HFFc6 (cell line): Measurements from ENCODE around the gene EIF3M. TPM values are rescaled to one million over a fixed set of nuclear protein-coding genes. Genes with fewer than 3 reads are reported as not detected.

ENCODE experiments used
- DNase-seq: peaks from one replicate; pipeline ENCODE4 v3.0.0-alpha.2; 2018
- H3K27ac Mint-ChIP-seq: 2 replicates; pipeline ENCODE4 v1.8.0; 2020; ENCODE audit warnings: mild to moderate bottlenecking, mixed read lengths
- H3K27me3 Mint-ChIP-seq: 2 replicates; pipeline ENCODE4 v1.8.0; 2021; ENCODE audit warnings: mild to moderate bottlenecking, moderate library complexity, mixed read lengths; ENCODE audit not compliant: insufficient read depth
- H3K36me3 Mint-ChIP-seq: 2 replicates; pipeline ENCODE4 v1.8.0; 2021; ENCODE audit warnings: low read depth, mixed read lengths
- H3K4me1 Mint-ChIP-seq: 2 replicates; pipeline ENCODE4 v1.8.0; 2020; ENCODE audit warnings: low read depth, mixed read lengths
- H3K4me3 Mint-ChIP-seq: 2 replicates; pipeline ENCODE4 v1.8.0; 2020; ENCODE audit warnings: mild to moderate bottlenecking, moderate library complexity, mixed read lengths
- H3K9me3 Mint-ChIP-seq: 2 replicates; pipeline ENCODE4 v1.8.0; 2020; ENCODE audit warnings: mild to moderate bottlenecking, mixed read lengths
- total RNA-seq, 6 experiments: library from RNA; stranded (reverse); fragmentation: NEBNext Ultra II Directional; extraction: Animal tissue kit (Norgen Biotek cat#: 25700); gene quantifications; 2 replicates in 1 of 6; 3 replicates in 5 of 6; pipeline ENCODE4 v1.2.3, GENCODE V29; 2021
- TF ChIP-seq, protein P1 (sequence below): fragments of 200-600 bp; sonication (generic); IDR thresholded peaks from 2 replicates; pipeline ENCODE4 v1.5.0; 2021; ENCODE audit warnings: antibody characterized with exemption, mild to moderate bottlenecking

Gene EIF3M
- total RNA-seq, 6 experiments from 2014 or later: 250 to 290 (median 271) TPM

DNA sequence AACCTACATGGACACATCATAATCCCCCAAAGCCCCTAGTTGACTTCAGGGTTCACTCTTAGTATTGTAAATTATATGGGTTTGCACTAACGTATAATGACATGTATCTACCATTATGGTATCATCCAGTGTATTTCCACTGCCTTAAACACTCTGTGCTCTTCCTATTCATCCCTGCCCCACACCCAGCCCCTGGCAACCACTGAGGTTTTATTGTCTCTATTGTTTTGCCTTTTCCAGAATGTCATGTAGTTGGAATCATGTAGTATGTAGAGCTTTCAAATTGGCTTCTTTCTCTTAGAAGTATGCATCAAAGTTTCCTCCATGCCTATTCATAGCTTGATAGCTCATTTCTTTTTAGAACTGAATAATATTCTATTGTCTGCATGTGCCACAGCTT is 16.5 kb upstream of the EIF3M start:
- TF ChIP-seq, protein P1, sequence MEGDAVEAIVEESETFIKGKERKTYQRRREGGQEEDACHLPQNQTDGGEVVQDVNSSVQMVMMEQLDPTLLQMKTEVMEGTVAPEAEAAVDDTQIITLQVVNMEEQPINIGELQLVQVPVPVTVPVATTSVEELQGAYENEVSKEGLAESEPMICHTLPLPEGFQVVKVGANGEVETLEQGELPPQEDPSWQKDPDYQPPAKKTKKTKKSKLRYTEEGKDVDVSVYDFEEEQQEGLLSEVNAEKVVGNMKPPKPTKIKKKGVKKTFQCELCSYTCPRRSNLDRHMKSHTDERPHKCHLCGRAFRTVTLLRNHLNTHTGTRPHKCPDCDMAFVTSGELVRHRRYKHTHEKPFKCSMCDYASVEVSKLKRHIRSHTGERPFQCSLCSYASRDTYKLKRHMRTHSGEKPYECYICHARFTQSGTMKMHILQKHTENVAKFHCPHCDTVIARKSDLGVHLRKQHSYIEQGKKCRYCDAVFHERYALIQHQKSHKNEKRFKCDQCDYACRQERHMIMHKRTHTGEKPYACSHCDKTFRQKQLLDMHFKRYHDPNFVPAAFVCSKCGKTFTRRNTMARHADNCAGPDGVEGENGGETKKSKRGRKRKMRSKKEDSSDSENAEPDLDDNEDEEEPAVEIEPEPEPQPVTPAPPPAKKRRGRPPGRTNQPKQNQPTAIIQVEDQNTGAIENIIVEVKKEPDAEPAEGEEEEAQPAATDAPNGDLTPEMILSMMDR: no peak
- H3K9me3 Mint-ChIP-seq: no peaks in the 10 kb centered on the region

DNA sequence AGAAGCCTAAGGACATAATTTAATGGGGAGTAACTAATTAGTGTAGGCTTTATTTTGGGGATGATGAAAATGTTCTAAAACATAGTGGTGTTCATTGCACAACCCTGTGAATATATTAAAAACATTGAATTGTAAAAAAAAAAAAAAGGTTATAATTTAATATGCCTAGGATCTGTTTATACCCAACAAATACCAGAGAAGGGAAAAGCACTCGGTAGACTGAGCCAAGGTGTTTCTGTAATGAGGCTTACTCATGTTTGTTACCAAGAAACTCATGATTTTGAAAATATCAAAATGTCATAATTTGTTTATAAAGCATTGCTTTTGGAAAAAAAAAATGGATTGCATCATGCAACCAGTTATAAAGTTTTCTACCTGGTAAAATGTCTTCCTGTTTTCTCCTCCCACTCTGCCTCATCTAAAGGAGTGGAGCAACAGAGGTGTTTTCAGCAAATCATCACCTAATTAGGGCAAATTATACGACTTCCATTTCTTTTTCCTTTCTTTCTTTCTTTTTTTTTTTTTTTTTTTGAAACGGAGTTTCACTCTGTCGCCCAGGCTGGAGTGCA is 14.2 kb upstream of the EIF3M start:
- Mint-ChIP-seq H3K27me3 (peaks cover 10% of the 10 kb centered on the region; the same call in 1 of the 2 replicates), H3K9me3 (no peaks in the 10 kb centered on the region), H3K27ac (no peak overlapping the region), H3K4me1 (peaks cover 7% of the 10 kb centered on the region; the same call in 1 of the 2 replicates), H3K36me3 (no peaks in the 10 kb centered on the region), H3K4me3 (no peak overlapping the region)
- DNase-seq: no peak
- TF ChIP-seq, protein P1: no peak

More for the DNA sequence above, 16.5 kb upstream of the EIF3M start:
- no peak overlapping the region for H3K4me3 Mint-ChIP-seq
- H3K4me1 Mint-ChIP-seq: peaks cover 7% of the 10 kb centered on the region; the same call in 1 of the 2 replicates
- H3K27ac Mint-ChIP-seq: no peak overlapping the region
- H3K27me3 Mint-ChIP-seq: peaks cover 17% of the 10 kb centered on the region
- DNase-seq: no peak
- H3K36me3 Mint-ChIP-seq: no peaks in the 10 kb centered on the region

DNA sequence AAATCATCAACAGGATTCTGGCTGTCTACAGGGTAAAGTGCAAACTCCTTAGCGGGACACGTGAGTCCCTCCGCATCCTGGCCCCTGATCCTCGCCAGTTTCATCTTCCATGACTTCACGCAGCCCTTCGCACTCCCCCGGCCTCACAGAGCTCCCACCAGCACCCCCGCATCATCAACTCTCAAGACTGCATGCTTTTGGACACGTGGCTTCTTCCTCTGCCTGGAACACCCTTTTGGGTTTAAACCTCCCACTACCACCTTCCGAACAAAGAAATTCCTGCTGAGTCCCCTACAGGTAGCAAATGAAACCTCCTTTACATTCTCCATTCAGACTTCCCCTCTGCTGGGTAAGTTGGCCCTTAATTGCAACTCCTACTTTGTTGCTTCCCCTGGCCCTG is 12.6 kb upstream of the EIF3M start:
- Mint-ChIP-seq H3K36me3 (no peaks in the 10 kb centered on the region), H3K9me3 (no peaks in the 10 kb centered on the region), H3K27me3 (peaks cover 10% of the 10 kb centered on the region), H3K4me1 (peaks cover 7% of the 10 kb centered on the region; the same call in 1 of the 2 replicates), H3K4me3 (no peak overlapping the region), H3K27ac (no peak overlapping the region)
- no peak for DNase-seq
- TF ChIP-seq, protein P1: no peak

DNA sequence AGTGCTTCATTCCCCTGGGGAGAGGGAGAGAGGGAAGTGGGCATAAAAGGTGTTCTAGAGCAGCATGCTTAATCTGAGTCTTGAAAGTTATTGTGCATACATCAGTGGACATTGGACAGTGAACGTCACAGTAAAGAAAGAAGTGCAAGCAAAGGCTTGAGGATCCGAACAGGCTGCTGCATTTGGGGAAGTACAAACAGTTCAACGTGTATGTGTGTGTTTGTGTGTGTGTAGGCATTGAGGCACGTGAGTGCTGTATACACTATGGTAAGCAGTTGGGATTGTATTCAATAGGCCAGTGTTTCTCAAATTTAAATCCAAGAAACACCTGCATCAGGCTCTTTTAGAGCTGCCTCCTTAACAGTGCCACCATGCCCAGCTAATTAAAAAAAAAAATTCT is 10.4 kb upstream of the EIF3M start:
- TF ChIP-seq, protein P1: no peak
- peaks cover 7% of the 10 kb centered on the region; the same call in 1 of the 2 replicates for H3K4me1 Mint-ChIP-seq
- H3K36me3 Mint-ChIP-seq: no peaks in the 10 kb centered on the region
- DNase-seq: no peak
- H3K27me3 Mint-ChIP-seq: peaks cover 10% of the 10 kb centered on the region
- no peak overlapping the region for H3K4me3 Mint-ChIP-seq
- H3K9me3 Mint-ChIP-seq: no peaks in the 10 kb centered on the region
- no peak overlapping the region for H3K27ac Mint-ChIP-seq

DNA sequence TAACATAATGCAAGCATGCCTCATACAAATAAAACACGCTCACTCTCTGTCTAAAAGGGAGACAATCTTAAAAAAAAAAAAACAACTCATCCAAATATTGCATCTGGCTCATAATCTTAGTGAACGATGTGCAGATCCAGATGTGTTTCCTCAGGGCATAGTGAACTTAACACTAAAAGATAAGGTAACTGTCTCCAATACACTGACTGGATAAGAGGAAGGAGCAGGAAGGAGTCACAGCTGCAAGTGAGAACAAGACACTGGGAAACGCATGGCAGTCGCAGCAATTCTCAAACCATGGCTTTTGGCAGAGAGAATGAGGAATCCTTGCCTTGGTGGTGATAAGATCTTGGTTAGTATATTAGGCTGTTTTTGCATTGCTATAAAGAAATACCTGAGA is 9.2 kb upstream of the EIF3M start:
- H3K4me1 Mint-ChIP-seq: peaks cover 7% of the 10 kb centered on the region; the same call in 1 of the 2 replicates
- no peak overlapping the region for H3K27ac Mint-ChIP-seq
- H3K36me3 Mint-ChIP-seq: no peaks in the 10 kb centered on the region
- TF ChIP-seq, protein P1: no peak
- no peak for DNase-seq
- H3K9me3 Mint-ChIP-seq: no peaks in the 10 kb centered on the region
- peaks cover 10% of the 10 kb centered on the region for H3K27me3 Mint-ChIP-seq
- H3K4me3 Mint-ChIP-seq: no peak overlapping the region
